ENCODE data around the gene UBE2U.
"Not testable (repeated sequence)": the region's sequence is repeated elsewhere in the genome, so short reads cannot be mapped to it uniquely, and the experiment has no call there.

DNA sequence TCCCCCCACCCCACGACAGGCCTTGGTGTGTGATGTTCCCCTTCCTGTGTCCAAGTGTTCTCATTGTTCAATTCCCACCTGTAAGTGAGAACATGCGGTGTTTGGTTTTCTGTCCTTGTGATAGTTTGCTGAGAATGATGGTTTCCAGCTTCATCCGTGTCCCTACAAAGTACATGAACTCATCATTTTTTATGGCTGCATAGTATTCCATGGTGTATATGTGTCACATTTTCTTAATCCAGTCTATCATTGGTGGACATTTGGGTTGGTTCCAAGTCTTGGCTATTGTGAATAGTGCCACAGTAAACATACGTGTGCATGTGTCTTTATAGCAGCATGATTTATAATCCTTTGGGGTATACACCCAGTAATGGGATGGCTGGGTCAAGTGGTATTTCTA is 36.1 kb downstream of the UBE2U start:
- TF ChIP-seq, protein P1, sequence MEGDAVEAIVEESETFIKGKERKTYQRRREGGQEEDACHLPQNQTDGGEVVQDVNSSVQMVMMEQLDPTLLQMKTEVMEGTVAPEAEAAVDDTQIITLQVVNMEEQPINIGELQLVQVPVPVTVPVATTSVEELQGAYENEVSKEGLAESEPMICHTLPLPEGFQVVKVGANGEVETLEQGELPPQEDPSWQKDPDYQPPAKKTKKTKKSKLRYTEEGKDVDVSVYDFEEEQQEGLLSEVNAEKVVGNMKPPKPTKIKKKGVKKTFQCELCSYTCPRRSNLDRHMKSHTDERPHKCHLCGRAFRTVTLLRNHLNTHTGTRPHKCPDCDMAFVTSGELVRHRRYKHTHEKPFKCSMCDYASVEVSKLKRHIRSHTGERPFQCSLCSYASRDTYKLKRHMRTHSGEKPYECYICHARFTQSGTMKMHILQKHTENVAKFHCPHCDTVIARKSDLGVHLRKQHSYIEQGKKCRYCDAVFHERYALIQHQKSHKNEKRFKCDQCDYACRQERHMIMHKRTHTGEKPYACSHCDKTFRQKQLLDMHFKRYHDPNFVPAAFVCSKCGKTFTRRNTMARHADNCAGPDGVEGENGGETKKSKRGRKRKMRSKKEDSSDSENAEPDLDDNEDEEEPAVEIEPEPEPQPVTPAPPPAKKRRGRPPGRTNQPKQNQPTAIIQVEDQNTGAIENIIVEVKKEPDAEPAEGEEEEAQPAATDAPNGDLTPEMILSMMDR (IDR thresholded peaks at IDR 0.05 in 2 of 3, conservative IDR thresholded peaks at IDR 0.05 in 1 of 3; ENCODE audit: borderline replicate concordance in 1 of 3, insufficient read depth in 1 of 3, low read depth in 2 of 3, low read length in 2 of 3) = not testable (repeated sequence)
- TF ChIP-seq YY1 (IDR thresholded peaks at IDR 0.05; ENCODE audit: extremely low read depth, insufficient replicate concordance, low read depth, low read length); SRF (IDR thresholded peaks at IDR 0.05; ENCODE audit: low read depth); POLR2AphosphoS5 (IDR thresholded peaks at IDR 0.05; ENCODE audit: low read depth, low read length); POLR2A (IDR thresholded peaks at IDR 0.05; ENCODE audit: borderline replicate concordance, extremely low read depth, insufficient read depth, insufficient read length); ZFX (IDR thresholded peaks at IDR 0.05); ELF1 (IDR thresholded peaks at IDR 0.05; ENCODE audit: borderline replicate concordance, low read depth); EZH2 (IDR thresholded peaks at IDR 0.05); SP1 (IDR thresholded peaks at IDR 0.05; ENCODE audit: low read depth); CEBPB (IDR thresholded peaks at IDR 0.05; ENCODE audit: low read depth): not testable (repeated sequence)
- TF ChIP-seq, protein P2, sequence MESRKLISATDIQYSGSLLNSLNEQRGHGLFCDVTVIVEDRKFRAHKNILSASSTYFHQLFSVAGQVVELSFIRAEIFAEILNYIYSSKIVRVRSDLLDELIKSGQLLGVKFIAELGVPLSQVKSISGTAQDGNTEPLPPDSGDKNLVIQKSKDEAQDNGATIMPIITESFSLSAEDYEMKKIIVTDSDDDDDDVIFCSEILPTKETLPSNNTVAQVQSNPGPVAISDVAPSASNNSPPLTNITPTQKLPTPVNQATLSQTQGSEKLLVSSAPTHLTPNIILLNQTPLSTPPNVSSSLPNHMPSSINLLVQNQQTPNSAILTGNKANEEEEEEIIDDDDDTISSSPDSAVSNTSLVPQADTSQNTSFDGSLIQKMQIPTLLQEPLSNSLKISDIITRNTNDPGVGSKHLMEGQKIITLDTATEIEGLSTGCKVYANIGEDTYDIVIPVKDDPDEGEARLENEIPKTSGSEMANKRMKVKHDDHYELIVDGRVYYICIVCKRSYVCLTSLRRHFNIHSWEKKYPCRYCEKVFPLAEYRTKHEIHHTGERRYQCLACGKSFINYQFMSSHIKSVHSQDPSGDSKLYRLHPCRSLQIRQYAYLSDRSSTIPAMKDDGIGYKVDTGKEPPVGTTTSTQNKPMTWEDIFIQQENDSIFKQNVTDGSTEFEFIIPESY (IDR thresholded peaks at IDR 0.05; ENCODE audit: extremely low read depth, insufficient replicate concordance, low read length) = not testable (repeated sequence)
- TF ChIP-seq, protein P3, sequence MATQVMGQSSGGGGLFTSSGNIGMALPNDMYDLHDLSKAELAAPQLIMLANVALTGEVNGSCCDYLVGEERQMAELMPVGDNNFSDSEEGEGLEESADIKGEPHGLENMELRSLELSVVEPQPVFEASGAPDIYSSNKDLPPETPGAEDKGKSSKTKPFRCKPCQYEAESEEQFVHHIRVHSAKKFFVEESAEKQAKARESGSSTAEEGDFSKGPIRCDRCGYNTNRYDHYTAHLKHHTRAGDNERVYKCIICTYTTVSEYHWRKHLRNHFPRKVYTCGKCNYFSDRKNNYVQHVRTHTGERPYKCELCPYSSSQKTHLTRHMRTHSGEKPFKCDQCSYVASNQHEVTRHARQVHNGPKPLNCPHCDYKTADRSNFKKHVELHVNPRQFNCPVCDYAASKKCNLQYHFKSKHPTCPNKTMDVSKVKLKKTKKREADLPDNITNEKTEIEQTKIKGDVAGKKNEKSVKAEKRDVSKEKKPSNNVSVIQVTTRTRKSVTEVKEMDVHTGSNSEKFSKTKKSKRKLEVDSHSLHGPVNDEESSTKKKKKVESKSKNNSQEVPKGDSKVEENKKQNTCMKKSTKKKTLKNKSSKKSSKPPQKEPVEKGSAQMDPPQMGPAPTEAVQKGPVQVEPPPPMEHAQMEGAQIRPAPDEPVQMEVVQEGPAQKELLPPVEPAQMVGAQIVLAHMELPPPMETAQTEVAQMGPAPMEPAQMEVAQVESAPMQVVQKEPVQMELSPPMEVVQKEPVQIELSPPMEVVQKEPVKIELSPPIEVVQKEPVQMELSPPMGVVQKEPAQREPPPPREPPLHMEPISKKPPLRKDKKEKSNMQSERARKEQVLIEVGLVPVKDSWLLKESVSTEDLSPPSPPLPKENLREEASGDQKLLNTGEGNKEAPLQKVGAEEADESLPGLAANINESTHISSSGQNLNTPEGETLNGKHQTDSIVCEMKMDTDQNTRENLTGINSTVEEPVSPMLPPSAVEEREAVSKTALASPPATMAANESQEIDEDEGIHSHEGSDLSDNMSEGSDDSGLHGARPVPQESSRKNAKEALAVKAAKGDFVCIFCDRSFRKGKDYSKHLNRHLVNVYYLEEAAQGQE (IDR thresholded peaks at IDR 0.05; ENCODE audit: low read depth) = not testable (repeated sequence)
- TF ChIP-seq, protein P4, sequence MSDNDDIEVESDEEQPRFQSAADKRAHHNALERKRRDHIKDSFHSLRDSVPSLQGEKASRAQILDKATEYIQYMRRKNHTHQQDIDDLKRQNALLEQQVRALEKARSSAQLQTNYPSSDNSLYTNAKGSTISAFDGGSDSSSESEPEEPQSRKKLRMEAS (IDR thresholded peaks at IDR 0.05) = not testable (repeated sequence)
